ENCODE results near the gene BAD. TPM values are rescaled to one million over a fixed set of nuclear protein-coding genes. Genes with fewer than 3 reads are reported as not detected.

Gene BAD
- total and polyA plus RNA-seq, 2 of the 13 experiments (the other 11 are each of a cell fraction or from before 2014, with no cell fraction given) = 17.9 to 28.5 TPM

DNA sequence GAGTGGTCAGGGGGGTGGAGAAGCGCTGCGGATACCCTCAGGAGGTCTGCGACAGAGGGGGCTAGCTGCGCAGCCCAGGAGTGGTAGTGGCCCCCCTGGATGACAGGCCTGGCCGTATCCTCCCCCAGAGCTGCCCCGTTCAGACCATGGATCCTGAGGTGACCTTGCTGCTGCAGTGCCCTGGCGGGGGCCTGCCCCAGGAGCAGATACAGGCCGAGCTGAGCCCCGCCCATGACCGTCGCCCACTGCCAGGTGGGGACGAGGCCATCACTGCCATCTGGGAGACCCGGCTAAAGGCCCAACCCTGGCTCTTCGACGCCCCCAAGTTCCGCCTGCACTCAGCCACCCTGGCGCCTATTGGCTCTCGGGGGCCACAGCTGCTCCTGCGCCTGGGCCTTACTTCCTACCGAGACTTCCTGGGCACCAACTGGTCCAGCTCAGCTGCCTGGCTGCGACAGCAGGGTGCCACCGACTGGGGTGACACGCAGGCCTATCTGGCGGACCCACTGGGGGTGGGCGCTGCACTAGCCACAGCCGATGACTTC is 57.9 kb downstream of the BAD start (continued):
- TF ChIP-seq, protein P1, sequence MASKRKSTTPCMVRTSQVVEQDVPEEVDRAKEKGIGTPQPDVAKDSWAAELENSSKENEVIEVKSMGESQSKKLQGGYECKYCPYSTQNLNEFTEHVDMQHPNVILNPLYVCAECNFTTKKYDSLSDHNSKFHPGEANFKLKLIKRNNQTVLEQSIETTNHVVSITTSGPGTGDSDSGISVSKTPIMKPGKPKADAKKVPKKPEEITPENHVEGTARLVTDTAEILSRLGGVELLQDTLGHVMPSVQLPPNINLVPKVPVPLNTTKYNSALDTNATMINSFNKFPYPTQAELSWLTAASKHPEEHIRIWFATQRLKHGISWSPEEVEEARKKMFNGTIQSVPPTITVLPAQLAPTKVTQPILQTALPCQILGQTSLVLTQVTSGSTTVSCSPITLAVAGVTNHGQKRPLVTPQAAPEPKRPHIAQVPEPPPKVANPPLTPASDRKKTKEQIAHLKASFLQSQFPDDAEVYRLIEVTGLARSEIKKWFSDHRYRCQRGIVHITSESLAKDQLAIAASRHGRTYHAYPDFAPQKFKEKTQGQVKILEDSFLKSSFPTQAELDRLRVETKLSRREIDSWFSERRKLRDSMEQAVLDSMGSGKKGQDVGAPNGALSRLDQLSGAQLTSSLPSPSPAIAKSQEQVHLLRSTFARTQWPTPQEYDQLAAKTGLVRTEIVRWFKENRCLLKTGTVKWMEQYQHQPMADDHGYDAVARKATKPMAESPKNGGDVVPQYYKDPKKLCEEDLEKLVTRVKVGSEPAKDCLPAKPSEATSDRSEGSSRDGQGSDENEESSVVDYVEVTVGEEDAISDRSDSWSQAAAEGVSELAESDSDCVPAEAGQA (IDR thresholded peaks at IDR 0.05; ENCODE audit: low read depth) = no peak
- TF ChIP-seq, protein P1 (CRISPR knock-in tag; IDR thresholded peaks at IDR 0.05; ENCODE audit: borderline replicate concordance) = 0 out of 2 replicates have a peak, but pooled peaks have one; percentile 42
- TF ChIP-seq ZNF782 (CRISPR knock-in tag; IDR thresholded peaks at IDR 0.05; ENCODE audit: borderline replicate concordance) (no peak), RORA (CRISPR knock-in tag; IDR thresholded peaks at IDR 0.05) (no peak), ADNP (CRISPR knock-in tag; IDR thresholded peaks at IDR 0.05) (no peak), THAP9 (CRISPR knock-in tag; IDR thresholded peaks at IDR 0.05; ENCODE audit: borderline replicate concordance) (peak; percentile 65; the same call in 1 of the 2 replicates), NFYB (CRISPR knock-in tag; IDR thresholded peaks at IDR 0.05) (peak; percentile 73), NFE2 (CRISPR knock-in tag; IDR thresholded peaks at IDR 0.05) (no peak), ARHGAP35 (CRISPR knock-in tag; IDR thresholded peaks at IDR 0.05; ENCODE audit: borderline replicate concordance) (0 out of 2 replicates have a peak, but pooled peaks have one; percentile 41), TSC22D2 (CRISPR knock-in tag; IDR thresholded peaks at IDR 0.05; ENCODE audit: borderline replicate concordance) (no peak), GFI1 (CRISPR knock-in tag; IDR thresholded peaks at IDR 0.05; ENCODE audit: borderline replicate concordance) (no peak), ATAD3A (CRISPR knock-in tag; IDR thresholded peaks at IDR 0.05) (no peak), ZNF468 (CRISPR knock-in tag; IDR thresholded peaks at IDR 0.05) (0 out of 2 replicates have a peak, but pooled peaks have one; percentile 41), DDIT3 (CRISPR knock-in tag; IDR thresholded peaks at IDR 0.05) (no peak), EEA1 (CRISPR knock-in tag; IDR thresholded peaks at IDR 0.05; ENCODE audit: borderline replicate concordance) (no peak)
- TF ChIP-seq, protein P2, sequence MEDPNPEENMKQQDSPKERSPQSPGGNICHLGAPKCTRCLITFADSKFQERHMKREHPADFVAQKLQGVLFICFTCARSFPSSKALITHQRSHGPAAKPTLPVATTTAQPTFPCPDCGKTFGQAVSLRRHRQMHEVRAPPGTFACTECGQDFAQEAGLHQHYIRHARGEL (CRISPR knock-in tag; IDR thresholded peaks at IDR 0.05) = no peak
- TF ChIP-seq, protein P3, sequence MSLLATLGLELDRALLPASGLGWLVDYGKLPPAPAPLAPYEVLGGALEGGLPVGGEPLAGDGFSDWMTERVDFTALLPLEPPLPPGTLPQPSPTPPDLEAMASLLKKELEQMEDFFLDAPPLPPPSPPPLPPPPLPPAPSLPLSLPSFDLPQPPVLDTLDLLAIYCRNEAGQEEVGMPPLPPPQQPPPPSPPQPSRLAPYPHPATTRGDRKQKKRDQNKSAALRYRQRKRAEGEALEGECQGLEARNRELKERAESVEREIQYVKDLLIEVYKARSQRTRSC (CRISPR knock-in tag; IDR thresholded peaks at IDR 0.05; ENCODE audit: low read depth) = no peak
